Head of caudate nucleus (tissue), 42 donors: ENCODE measurements around the gene TFAP2D.

Experiments used
- DNase-seq, 42 donors: peaks; one replicate each; pipeline versions ENCODE4 v3.0.0 to v3.0.0-alpha.2; 2020 to 2021; ENCODE audit warnings: mixed read lengths in 7 of 42
- intact Hi-C: fragments of 100-400 bp; cut with DNase I; formaldehyde crosslinking; loops from one replicate; pipeline ENCODE4 v1.15.0; 2022

TFAP2D gene

GRCh38 chr6:50717734-50718457 lies 4.6 kb downstream of the TFAP2D start:
- intact Hi-C loops = no loop called here
- no peak for DNase-seq

GRCh38 chr6:50718566-50718965 lies 5.2 kb downstream of the TFAP2D start:
- DNase-seq = no peak
- intact Hi-C loops = no loop called here

DNA sequence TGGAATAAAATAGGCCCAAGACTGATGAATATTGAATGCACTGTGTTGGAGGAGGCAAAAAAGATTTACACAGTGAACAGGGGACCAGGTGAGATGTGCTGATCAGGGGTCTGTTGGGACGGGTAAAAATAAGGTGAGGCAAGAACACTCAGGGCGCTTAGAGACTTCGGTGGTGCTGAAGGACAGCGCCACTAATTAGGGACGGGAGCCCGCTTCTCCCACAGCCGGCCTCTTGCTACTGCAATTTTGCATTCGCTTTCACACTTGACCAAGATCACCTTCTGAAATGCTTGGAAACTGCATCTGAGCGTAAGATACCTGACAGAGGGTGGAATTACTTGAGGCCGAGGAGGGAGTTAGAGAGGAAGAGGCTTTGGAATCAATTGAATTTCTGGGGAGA lies 7.3 kb downstream of the TFAP2D start:
- intact Hi-C loops = no loop called here
- no peak for DNase-seq

- intact Hi-C loops = no loop called here
- no peak for DNase-seq
Observed at GRCh38 chr6:50721978-50722377, 8.7 kb downstream of the TFAP2D start.

- intact Hi-C loops = no loop called here
- DNase-seq = no peak
Observed at GRCh38 chr6:50722829-50723554, 9.7 kb downstream of the TFAP2D start.

- no peak for DNase-seq
- intact Hi-C loops = no loop called here
Observed at GRCh38 chr6:50724381-50725124, 11.2 kb downstream of the TFAP2D start.

GRCh38 chr6:50734488-50734887 lies 21.2 kb downstream of the TFAP2D start:
- DNase-seq = no peak
- intact Hi-C loops = no loop called here

GRCh38 chr6:50742161-50742560 lies 28.8 kb downstream of the TFAP2D start:
- intact Hi-C loops = no loop called here

DNA sequence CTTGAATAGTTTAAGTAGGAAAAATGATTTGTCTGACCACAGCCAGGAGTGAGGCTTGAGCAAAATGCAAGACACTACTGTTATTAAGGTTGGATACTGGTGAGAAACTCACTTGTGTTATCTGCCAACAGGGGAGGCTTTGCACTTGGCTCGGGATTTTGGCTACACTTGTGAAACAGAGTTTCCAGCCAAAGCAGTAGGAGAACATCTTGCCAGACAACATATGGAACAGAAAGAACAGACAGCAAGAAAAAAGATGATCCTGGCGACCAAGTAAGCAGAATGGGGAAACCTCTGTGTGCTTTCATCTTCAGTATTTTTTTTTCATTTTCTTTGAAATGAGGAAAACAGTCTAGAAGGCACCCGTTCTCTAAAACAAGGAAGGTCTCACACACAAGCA lies 31.6 kb downstream of the TFAP2D start:
- DNase-seq = no peak
- intact Hi-C loops = no loop called here

More at GRCh38 chr6:50742161-50742560, 28.8 kb downstream of the TFAP2D start:
- no peak for DNase-seq

DNA sequence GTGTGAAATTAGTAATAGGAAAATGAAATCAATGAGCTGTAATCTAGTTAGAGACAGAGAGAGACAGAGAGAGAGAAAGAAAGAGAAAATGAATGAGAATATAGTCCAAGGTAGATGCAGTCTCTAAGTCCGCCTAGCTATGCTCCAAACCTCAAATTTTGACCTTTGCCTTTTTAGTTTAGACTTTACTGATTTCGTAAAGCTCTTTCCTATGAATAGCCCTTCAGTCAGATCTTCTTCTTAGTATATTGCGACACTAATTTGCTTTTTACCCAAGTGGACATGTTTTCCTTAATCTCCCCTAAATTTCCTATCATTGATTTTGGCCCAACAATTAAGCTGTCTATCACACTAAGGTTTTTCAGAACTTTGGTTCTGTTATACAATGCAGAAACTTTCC lies 49.5 kb downstream of the TFAP2D start:
- intact Hi-C loops = no loop called here
- DNase-seq = no peak

DNA sequence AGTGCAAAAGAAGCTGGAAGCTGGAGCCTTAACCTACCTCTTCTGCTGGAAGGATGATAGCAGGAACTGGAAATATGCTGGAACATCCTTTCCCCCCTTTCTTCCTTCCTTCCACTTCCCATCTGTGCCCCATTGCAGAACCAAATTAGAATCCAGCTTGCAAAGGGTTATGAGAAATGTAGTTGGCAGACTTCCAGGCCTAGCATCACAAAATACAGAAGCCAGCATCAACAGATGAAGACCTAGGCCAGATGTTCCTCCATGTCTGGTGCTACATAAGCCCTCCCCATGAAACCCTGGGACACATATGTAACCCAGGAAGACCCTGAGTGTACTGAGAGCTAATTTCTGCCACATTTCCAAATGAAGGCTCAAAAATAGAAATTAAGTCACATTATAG lies 65.4 kb downstream of the TFAP2D start:
- intact Hi-C loops = no loop called here
- DNase-seq = no peak

- intact Hi-C loops = no loop called here
- no peak for DNase-seq
Observed at GRCh38 chr6:50780382-50780781, 67.1 kb downstream of the TFAP2D start.

DNA sequence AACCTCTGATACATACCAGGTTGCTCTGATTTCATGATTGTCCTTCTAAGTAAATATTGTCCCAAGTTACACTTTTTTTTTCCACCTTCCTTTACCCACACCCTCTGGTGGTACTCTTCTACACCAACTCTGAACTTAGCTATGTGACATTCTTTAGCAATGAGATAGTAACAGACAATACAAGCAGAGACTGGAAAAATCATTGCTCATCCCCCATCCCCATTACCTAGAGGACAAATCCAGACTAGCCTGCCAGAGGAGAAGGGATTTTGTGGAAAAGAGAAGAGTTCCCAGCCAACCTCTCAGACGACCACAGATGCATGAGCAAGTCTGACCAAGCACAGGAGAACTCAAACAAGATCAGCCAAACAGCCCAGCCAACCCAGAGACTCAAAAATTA lies 72.6 kb downstream of the TFAP2D start:
- intact Hi-C loops = no loop called here
- DNase-seq = no peak

DNA sequence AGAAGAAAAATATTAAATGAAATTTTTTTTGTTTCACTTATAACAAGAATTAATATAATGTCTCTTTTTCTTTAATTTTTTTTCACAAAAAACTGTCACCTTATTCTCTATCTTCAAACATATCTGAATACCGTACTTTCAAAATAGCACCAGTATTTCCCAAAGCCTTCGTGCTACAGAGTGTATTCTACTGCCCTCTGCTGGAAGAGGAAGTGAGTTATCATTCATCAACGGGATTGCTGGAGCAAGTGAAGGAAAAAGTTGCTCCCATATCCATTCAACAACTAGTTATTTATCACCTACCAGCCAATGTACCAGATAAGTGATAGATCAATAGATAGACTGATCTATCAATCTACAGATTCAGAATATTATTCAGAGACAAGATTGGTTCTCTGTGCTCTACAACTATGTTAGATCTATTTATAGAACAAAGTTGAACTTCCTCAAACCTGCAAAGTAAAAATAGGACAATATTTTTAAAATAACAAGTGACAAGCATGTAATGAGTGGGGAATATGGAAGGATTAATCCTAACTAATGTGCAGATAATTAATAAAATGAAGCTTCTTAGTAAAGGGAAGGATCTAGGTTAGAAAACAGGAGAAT lies 78.7 kb downstream of the TFAP2D start:
- intact Hi-C loops = no loop called here
- peak in 18 of 42 donors; percentile 3 to 68 (median 27) for DNase-seq

DNA sequence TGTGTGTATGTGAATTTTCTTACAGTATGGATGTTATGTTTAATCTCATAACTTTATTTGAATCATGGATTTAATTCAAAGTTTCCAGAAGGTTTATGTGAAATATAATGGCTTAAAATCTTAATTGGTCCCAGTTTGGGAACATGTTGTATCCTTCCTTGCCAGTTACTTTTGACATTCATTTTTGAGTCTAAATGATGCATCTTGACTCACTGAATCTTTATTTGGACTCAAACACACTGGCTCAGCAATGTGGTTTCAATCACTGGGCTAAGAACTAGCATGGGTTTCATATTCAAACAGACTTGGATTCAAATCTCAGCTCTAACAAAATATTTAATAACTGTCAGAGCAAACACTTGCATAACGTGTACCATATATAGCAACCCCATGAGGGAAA lies 79.4 kb downstream of the TFAP2D start:
- intact Hi-C loops = no loop called here
- DNase-seq = no peak

DNA sequence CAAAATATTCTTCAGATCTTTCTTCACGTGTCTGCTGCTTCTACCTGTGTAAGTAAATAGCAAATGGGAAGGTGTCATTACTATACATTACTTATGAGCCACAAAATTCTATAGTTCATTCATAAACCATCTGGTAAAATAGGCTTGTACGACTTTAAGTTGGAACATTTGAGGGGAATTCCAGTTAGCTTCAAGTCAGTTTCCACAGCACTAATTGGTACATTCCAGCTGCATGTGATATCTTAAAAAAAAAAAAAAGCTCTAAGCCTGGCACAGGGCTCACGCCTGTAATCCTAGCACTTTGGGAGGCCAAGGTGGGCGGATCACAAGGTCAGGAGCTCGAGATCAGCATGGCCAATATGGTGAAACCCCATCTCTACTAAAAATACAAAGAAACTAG lies 82.2 kb downstream of the TFAP2D start:
- intact Hi-C loops = no loop called here

GRCh38 chr6:50804283-50804682 lies 91.0 kb downstream of the TFAP2D start:
- DNase-seq = no peak

More for the DNA sequence above, 82.2 kb downstream of the TFAP2D start:
- no peak for DNase-seq

GRCh38 chr6:50807035-50807434 lies 93.7 kb downstream of the TFAP2D start:
- intact Hi-C loops = no loop called here
- DNase-seq = no peak

More at GRCh38 chr6:50804283-50804682, 91.0 kb downstream of the TFAP2D start:
- intact Hi-C loops = no loop called here

DNA sequence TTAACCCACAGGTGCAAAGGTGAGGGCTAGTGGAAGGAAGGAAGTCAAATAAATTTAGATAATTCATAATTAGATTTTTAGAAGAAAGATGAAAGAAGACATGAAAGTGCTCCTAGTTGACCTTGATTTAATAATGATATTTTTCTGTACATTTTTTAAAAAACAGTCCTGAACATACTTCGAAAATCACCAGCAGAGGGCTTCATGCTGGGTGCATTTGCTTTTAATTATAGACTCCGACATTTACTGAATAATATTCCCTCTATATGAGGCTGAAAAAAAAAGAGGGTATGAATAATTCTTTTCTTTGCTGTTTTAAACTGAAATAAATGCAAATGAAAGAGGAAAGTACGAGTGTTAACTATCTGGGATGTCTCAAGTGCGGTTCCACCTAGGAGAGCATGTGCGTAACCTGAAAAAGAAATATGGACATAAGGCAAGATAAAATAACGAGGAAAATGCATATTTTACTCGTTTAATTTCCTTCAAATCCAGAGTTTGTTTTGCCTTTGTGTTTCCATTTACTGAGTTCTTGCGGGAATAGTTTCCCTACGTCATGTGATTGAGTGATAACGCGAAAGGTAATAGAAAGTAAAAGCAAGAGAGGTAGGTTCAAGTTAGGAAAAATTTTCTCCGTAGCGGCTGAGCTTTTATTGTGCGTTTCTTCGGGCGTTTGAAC lies 102.2 kb downstream of the TFAP2D start:
- intact Hi-C loops = loop anchor here (5.0 kb wide), 1 partner anchor 727 kb away; no protein-coding TSS in a partner anchor
- no peak for DNase-seq
